ENCODE results near the gene RNF157.

The RNF157 gene

GRCh38 chr17:76138896-76139752 is 101.2 kb downstream of the RNF157 start:
- no peak for DNase-seq

GRCh38 chr17:76138234-76138895 is 101.9 kb downstream of the RNF157 start:
- DNase-seq = no peak

- no peak for DNase-seq
Measured at GRCh38 chr17:76137351-76138233, 102.7 kb downstream of the RNF157 start.

GRCh38 chr17:76137001-76137350 is 103.3 kb downstream of the RNF157 start:
- no peak for DNase-seq

GRCh38 chr17:76136276-76137000 is 103.9 kb downstream of the RNF157 start:
- no peak for DNase-seq

GRCh38 chr17:76135810-76136188 is 104.5 kb downstream of the RNF157 start:
- no peak for DNase-seq

- no peak for DNase-seq
Measured at GRCh38 chr17:76134911-76135809, 105.1 kb downstream of the RNF157 start.

- no peak for DNase-seq
Measured at GRCh38 chr17:76132574-76133338, 107.5 kb downstream of the RNF157 start.

- DNase-seq = no peak
Measured at GRCh38 chr17:76131692-76132573, 108.4 kb downstream of the RNF157 start.

- DNase-seq = no peak
Measured at GRCh38 chr17:76131051-76131691, 109.1 kb downstream of the RNF157 start.

GRCh38 chr17:76130473-76130872 is 109.8 kb downstream of the RNF157 start:
- DNase-seq = no peak

- no peak for DNase-seq
Measured at GRCh38 chr17:76125922-76126321, 114.4 kb downstream of the RNF157 start.

GRCh38 chr17:76125391-76125675 is 115.0 kb downstream of the RNF157 start:
- no peak for DNase-seq

GRCh38 chr17:76124582-76125390 is 115.5 kb downstream of the RNF157 start:
- no peak for DNase-seq

- no peak for DNase-seq
Measured at GRCh38 chr17:76123749-76124581, 116.3 kb downstream of the RNF157 start.

GRCh38 chr17:76123191-76123499 is 117.1 kb downstream of the RNF157 start:
- no peak for DNase-seq

GRCh38 chr17:76122431-76123190 is 117.7 kb downstream of the RNF157 start:
- no peak for DNase-seq
